Ishikawa (cell line): Measurements from ENCODE around the gene NEK9.

Experiments used
- EGR1 ChIP-seq: IDR thresholded peaks from 2 replicates; pipeline ENCODE4 v1.6.1; 2012
- EP300 ChIP-seq: IDR thresholded peaks from 2 replicates; pipeline ENCODE4 v1.6.1; 2012; ENCODE audit warnings: borderline replicate concordance
- MAX ChIP-seq: IDR thresholded peaks from 2 replicates; pipeline ENCODE4 v1.6.1; 2012
- RAD21 ChIP-seq: IDR thresholded peaks from 2 replicates; pipeline ENCODE4 v1.6.1; 2012; ENCODE audit warnings: low read depth
- TAF1 ChIP-seq: IDR thresholded peaks from 2 replicates; pipeline ENCODE4 v1.6.1; 2012; ENCODE audit warnings: low read depth, mild to moderate bottlenecking
- YY1 ChIP-seq: IDR thresholded peaks from 2 replicates; pipeline ENCODE4 v1.6.1; 2012; ENCODE audit warnings: low read depth
- ZBTB7A ChIP-seq: IDR thresholded peaks from 2 replicates; pipeline ENCODE4 v1.6.1; 2012; ENCODE audit warnings: low read depth
- TF ChIP-seq, protein P1 (sequence below): IDR thresholded peaks from 2 replicates; pipeline ENCODE4 v1.6.1; 2012; ENCODE audit warnings: low read depth, mild to moderate bottlenecking

DNA sequence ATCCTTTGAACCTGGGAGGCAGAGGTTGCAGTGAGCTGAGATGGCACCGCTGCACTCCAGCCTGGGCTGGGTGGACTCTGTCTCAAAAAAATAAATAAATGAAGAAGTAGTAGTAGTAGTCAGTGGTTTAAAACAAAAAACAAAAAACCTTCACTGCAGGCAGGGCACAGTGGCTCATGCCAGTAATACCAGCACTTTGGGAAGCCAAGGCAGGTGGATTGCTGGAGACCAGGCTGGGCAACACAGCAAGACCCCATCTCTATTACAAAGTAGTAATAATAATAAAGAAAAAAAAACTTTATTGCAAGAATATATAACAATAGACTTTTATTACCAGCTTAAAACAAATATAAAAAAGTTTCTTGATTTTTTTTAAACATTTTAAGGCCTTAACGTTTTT lies 13.8 kb upstream of the NEK9 start:
- TF ChIP-seq EGR1 (no peak), EP300 (no peak), TAF1 (no peak), MAX (no peak), ZBTB7A (no peak), RAD21 (no peak), YY1 (no peak)
- TF ChIP-seq, protein P1, sequence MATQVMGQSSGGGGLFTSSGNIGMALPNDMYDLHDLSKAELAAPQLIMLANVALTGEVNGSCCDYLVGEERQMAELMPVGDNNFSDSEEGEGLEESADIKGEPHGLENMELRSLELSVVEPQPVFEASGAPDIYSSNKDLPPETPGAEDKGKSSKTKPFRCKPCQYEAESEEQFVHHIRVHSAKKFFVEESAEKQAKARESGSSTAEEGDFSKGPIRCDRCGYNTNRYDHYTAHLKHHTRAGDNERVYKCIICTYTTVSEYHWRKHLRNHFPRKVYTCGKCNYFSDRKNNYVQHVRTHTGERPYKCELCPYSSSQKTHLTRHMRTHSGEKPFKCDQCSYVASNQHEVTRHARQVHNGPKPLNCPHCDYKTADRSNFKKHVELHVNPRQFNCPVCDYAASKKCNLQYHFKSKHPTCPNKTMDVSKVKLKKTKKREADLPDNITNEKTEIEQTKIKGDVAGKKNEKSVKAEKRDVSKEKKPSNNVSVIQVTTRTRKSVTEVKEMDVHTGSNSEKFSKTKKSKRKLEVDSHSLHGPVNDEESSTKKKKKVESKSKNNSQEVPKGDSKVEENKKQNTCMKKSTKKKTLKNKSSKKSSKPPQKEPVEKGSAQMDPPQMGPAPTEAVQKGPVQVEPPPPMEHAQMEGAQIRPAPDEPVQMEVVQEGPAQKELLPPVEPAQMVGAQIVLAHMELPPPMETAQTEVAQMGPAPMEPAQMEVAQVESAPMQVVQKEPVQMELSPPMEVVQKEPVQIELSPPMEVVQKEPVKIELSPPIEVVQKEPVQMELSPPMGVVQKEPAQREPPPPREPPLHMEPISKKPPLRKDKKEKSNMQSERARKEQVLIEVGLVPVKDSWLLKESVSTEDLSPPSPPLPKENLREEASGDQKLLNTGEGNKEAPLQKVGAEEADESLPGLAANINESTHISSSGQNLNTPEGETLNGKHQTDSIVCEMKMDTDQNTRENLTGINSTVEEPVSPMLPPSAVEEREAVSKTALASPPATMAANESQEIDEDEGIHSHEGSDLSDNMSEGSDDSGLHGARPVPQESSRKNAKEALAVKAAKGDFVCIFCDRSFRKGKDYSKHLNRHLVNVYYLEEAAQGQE, result no peak
